DMS53 treated with DMSO at 0.1 percent for 48 hours (cell line): ENCODE data around the gene DOP1A.

Source experiments
- DNase-seq: peaks from one replicate; lab custom pipeline; 2025; ENCODE audit not compliant: unreplicated experiment; lab: John Stamatoyannopoulos, UW

The DOP1A gene

DNA sequence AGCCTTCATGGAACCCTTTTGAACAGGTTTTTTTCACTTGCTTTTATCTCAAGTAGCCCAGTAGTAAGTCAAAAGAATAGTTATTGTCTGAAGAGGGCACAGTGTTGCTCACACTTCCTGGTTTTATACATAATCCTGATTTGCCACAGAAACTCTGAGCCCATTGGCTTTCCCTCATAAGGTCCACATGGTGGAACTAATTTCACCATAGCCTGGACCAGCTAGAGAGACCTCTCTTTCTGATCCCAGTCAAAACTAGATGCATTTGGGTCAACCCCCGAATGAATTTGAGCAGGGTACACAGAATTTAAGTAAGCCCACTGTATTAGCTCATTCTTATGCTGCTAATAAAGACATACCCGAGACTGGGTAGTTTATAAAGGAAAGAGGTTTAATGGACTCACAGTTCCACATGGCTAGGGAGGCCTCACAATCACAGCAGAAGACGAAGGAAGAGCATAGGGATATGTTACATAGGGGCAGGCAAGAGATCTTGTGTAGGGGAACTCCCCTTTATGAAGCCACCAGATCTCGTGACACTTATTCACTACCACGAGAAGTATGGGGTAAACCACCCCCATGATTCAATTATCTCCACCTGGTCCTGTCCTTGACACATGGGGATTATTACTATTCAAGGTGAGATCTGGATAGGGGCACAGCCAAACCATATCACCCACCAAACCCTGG is 131.8 kb downstream of the DOP1A start:
- DNase-seq: no peak

- DNase-seq: no peak
Observed at GRCh38 chr6:83199863-83200225, 132.4 kb downstream of the DOP1A start.

DNA sequence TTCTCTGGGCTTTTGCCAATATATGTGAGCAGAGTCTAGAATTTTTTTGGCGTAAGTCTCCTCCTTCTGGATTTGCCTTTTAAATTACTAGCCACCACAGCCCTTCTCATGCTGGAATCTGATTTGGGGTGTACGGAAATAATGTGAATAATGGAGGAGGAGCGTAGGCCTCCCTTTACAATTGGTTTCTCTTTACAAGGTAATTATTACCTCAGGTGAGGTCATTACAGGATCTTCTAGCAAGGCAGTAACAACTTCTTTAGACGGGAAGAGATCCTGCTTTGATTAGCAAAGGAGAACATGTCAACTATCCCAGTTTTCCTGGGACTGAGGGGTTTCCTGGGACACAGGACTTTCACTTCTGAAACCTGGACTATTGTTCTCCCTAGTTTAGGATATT is 134.6 kb downstream of the DOP1A start:
- no peak for DNase-seq

DNA sequence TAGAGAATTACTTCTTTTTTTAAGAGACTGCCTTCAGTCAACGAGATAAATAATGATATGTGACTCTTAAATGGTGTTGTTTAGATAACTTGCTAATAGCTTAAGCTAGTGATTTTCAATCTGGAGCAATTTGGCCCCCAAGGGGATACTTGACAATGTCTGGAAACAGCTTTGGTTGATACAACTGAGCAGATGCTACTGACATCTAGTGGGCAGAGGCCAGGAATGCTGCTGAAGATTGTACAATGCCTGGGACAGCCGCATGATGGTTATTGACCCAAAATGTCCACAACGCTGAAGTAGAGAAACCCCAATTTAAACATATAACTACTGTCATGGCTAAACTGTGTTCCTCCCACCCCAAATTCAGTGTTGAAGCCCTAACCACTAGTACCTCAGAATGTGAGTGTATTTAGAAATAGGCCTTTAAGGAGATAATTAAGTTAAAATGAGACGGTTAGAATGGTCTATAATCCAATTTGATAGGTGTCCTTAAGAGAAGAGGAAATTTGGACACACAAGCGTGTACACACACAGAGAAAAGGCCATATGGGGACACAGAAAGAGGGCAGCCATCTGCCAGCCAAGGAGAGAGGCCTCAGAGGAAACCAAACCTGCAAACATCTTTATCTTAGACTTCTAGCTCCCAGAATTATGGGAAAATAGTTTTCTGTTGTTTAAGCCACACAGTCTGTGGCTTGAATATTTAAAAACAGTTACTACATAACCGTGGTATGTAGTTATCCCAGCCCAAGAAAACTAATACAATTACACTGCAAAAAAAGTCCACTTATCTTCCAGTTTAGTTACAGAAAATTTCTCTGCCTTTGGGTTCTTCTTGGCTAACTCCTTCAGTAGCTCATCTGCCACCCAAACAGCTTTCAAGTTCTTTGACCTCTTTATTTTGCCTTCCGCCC is 147.9 kb downstream of the DOP1A start:
- peak; percentile 18 for DNase-seq

- no peak for DNase-seq
Observed at GRCh38 chr6:83216806-83217205, 149.3 kb downstream of the DOP1A start.
